Kidney (tissue), 14 donors: ENCODE measurements around the gene POLDIP3. TPM values are rescaled to one million over a fixed set of nuclear protein-coding genes. Genes with fewer than 3 reads are reported as not detected.

Source experiments
- DNase-seq, 5 donors: peaks; one replicate each; pipeline ENCODE4 v3.0.0-alpha.2; 2013 to 2020
- FAIRE-seq: peaks from 2 replicates; lab custom pipeline; 2012; peaks lifted over from hg19 to GRCh38; lab: Jason Lieb, UNC
- H3K27ac ChIP-seq, 2 donors: one replicate each; pipeline ENCODE4 v1.7.0; 2013; ENCODE audit warnings: low read depth in 2 of 2, low read length in 2 of 2, inconsistent platforms in 1 of 2
- H3K27me3 ChIP-seq: one replicate; pipeline ENCODE4 v1.7.1; 2013; ENCODE audit warnings: low read length, inconsistent platforms; ENCODE audit not compliant: control insufficient read depth, insufficient read depth
- H3K36me3 ChIP-seq, 3 donors: one replicate each; pipeline versions ENCODE4 v1.7.0 to v1.7.1; 2013; ENCODE audit warnings: low read length in 3 of 3, control low read depth in 1 of 3, inconsistent platforms in 1 of 3; ENCODE audit not compliant: insufficient read depth in 3 of 3, control insufficient read depth in 2 of 3
- H3K4me1 ChIP-seq, 3 donors: one replicate each; pipeline versions ENCODE4 v1.7.0 to v1.7.1; 2013; ENCODE audit warnings: low read length in 3 of 3, inconsistent platforms in 1 of 3, low read depth in 1 of 3; ENCODE audit not compliant: control insufficient read depth in 2 of 3, insufficient read depth in 2 of 3
- H3K4me3 ChIP-seq, 3 donors: one replicate each; pipeline versions ENCODE4 v1.7.0 to v1.8.1; 2013; ENCODE audit warnings: low read length in 3 of 3, control low read depth in 1 of 3, inconsistent platforms in 1 of 3
- H3K9ac ChIP-seq, 3 donors: one replicate each; pipeline versions ENCODE4 v1.7.0 to v1.7.1; 2013; ENCODE audit warnings: low read length in 3 of 3, control low read depth in 1 of 3, inconsistent platforms in 1 of 3
- H3K9me3 ChIP-seq, 3 donors: one replicate each; pipeline versions ENCODE4 v1.7.0 to v1.7.1; 2013; ENCODE audit warnings: low read length in 3 of 3, control low read depth in 1 of 3, inconsistent platforms in 1 of 3; ENCODE audit not compliant: control insufficient read depth in 2 of 3, insufficient read depth in 1 of 3
- intact Hi-C: fragments of 100-400 bp; cut with DNase I; formaldehyde crosslinking; loops from one replicate; pipeline ENCODE4 v1.11.1; 2022
- polyA plus RNA-seq: library from polyadenylated mRNA; stranded (reverse); fragments of 350-450 nt; fragmentation: Illumina TruSeq; extraction: RNeasy Lipid Tissue Mini Kit (QIAGEN cat#74804); gene quantifications from one replicate; pipeline ENCODE4 v1.2.3, GENCODE V29; 2014; ENCODE audit warnings: low read depth, low replicate concordance; ENCODE audit not compliant: insufficient read depth
- total RNA-seq: library from RNA; stranded (reverse); fragmentation: NEBNext Ultra II Directional; extraction: Animal tissue kit (Norgen Biotek cat#: 25700); gene quantifications from one replicate; pipeline ENCODE4 v1.2.1, GENCODE V29; 2021
- TF ChIP-seq, protein P1 (sequence below): IDR thresholded peaks from 3 replicates; pipeline ENCODE4 v1.5.1; 2012; ENCODE audit warnings: mild to moderate bottlenecking, moderate library complexity, borderline replicate concordance; ENCODE audit not compliant: insufficient read depth; ENCODE audit errors: extremely low read depth
- donor health status: control.
- donor health status: control.
- donor health status: control.
- donor health status: control.
- donor health status: control.
- donor health status: DM: yes; HTN: yes; CAD: no.
- donor health status: Normal renal cell carcinoma (clear cell type).

The POLDIP3 gene
- total and polyA plus RNA-seq, 2 donors from 2014 or later, result 44.1 to 67.9 TPM

DNA sequence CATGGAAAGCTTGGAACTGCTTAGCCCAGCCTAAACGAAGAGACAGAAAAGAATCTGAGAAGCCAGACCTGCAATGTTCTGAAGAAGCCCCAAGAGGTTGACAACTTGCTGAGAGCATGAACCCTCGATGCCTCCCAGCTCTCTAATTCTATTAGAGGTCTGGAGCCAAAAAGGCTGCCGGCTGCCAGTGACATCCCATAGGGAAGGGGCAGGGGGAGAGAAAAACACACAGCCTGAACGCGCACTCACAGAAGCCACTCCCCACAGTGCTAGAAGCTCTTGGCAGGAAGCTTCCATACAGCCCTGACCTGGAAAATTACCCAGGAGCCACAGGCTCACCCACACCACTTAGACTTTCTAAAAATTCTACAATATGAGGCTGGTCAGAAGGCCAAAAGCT lies 18.3 kb downstream of the POLDIP3 start:
- intact Hi-C loops, result no loop called here
- H3K4me1 ChIP-seq, result no peaks in the 10 kb centered on the region
- H3K27me3 ChIP-seq, result no peaks in the 10 kb centered on the region
- TF ChIP-seq, protein P1, sequence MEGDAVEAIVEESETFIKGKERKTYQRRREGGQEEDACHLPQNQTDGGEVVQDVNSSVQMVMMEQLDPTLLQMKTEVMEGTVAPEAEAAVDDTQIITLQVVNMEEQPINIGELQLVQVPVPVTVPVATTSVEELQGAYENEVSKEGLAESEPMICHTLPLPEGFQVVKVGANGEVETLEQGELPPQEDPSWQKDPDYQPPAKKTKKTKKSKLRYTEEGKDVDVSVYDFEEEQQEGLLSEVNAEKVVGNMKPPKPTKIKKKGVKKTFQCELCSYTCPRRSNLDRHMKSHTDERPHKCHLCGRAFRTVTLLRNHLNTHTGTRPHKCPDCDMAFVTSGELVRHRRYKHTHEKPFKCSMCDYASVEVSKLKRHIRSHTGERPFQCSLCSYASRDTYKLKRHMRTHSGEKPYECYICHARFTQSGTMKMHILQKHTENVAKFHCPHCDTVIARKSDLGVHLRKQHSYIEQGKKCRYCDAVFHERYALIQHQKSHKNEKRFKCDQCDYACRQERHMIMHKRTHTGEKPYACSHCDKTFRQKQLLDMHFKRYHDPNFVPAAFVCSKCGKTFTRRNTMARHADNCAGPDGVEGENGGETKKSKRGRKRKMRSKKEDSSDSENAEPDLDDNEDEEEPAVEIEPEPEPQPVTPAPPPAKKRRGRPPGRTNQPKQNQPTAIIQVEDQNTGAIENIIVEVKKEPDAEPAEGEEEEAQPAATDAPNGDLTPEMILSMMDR, result no peak
- H3K9me3 ChIP-seq, result no peaks in the 10 kb centered on the region
- peaks cover 5 to 74% (median 59%) of the 10 kb centered on the region in 3 donors for H3K36me3 ChIP-seq
- no peak overlapping the region for H3K27ac ChIP-seq
- no peak overlapping the region for H3K9ac ChIP-seq
- FAIRE-seq (no peak), DNase-seq (no peak)
- H3K4me3 ChIP-seq, result no peak overlapping the region

DNA sequence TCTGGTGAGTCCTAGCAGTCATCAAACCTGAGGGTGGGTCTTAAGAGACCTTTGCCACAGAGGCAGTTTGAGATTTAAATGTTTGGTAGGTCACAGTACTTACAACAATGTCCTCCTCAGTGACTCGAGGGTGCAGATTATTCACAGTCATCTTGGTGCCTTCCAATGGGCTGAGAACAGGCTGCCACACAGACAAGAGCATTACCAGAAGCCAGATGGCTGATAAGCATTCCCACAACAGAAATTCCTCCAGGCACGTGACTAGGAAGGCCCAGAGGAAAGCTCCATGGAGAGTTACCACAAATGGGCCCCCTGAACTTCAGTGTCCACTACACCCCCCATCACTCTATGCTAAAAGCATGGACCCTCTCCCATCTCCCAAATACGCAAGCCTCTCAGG lies 19.2 kb downstream of the POLDIP3 start:
- TF ChIP-seq, protein P1, result no peak
- Histone ChIP-seq H3K4me1 (no peaks in the 10 kb centered on the region), H3K27me3 (no peaks in the 10 kb centered on the region), H3K9ac (no peak overlapping the region), H3K27ac (no peak overlapping the region), H3K36me3 (peaks cover 5 to 74% (median 59%) of the 10 kb centered on the region in 3 donors), H3K4me3 (no peak overlapping the region), H3K9me3 (no peaks in the 10 kb centered on the region)
- no peak for FAIRE-seq
- DNase-seq, result no peak
- intact Hi-C loops, result no loop called here

DNA sequence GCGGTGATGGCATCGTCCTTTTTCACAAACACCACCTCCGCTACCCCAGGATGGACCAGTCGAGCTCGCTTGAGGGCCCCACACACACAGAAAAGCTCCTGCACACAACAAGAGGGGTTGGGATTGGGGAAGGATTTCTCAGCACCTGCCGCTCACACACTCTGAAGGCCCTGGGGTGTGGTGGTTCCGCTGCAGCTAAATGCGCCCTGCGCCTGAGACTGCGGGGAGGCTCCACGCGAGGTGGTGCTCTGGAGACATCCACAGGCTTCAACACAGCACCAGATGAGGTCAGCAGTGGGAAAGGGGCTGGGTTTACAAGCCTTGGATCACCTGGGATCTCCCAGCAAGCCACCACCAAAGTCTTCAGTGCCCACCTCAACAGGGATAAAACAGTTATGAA lies 22.7 kb downstream of the POLDIP3 start:
- DNase-seq (no peak), FAIRE-seq (no peak)
- no peak overlapping the region for H3K4me3 ChIP-seq
- H3K9ac ChIP-seq, result no peak overlapping the region
- H3K4me1 ChIP-seq, result no peaks in the 10 kb centered on the region
- TF ChIP-seq, protein P1, result no peak
- no peaks in the 10 kb centered on the region for H3K9me3 ChIP-seq
- no peak overlapping the region for H3K27ac ChIP-seq
- no peaks in the 10 kb centered on the region for H3K27me3 ChIP-seq
- intact Hi-C loops, result no loop called here
- peaks cover 9 to 69% (median 57%) of the 10 kb centered on the region in 3 donors for H3K36me3 ChIP-seq

DNA sequence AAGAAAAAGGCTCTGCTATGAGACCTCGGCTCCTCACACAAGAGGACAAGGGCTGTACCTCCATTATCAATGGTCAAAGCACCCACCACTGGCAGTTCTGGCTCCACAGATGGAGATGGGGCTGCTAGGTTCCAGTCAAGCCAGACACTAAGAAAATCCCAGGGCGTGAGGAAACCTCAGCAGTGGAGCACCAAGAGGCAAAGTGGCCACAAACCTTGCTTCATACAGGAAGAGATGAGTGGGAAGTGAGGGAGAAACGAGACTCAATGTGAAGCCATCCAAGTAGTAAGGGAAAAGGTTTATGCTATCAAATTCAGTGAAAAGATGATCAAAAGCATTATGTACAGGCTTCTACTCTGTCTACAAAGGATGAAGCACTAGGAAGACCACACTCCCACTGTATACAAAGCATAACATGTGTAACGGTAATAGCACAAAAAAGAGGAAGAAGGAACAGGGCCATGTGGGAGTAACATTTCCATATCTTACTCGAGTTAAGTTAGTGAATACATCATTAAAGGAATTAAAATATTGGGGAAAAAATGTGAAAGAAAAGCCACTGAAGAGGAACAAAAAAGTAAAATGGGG lies 27.0 kb downstream of the POLDIP3 start:
- no peak overlapping the region for H3K4me3 ChIP-seq
- H3K27me3 ChIP-seq, result no peaks in the 10 kb centered on the region
- H3K9me3 ChIP-seq, result no peaks in the 10 kb centered on the region
- TF ChIP-seq, protein P1, result no peak
- intact Hi-C loops, result no loop called here
- peaks cover 12 to 73% (median 45%) of the 10 kb centered on the region in 3 donors for H3K36me3 ChIP-seq
- H3K4me1 ChIP-seq, result no peaks in the 10 kb centered on the region
- FAIRE-seq (no peak), DNase-seq (no peak)
- no peak overlapping the region for H3K27ac ChIP-seq
- no peak overlapping the region for H3K9ac ChIP-seq
